C4-2B (cell line): ENCODE results near the gene UBXN7.

Experiments
- CTCF ChIP-seq: fragments of 450-650 bp; conservative IDR thresholded peaks from 2 replicates; pipeline ENCODE4 v1.5.1; 2017; ENCODE audit warnings: mild to moderate bottlenecking
- ZFX ChIP-seq: fragments of 450-650 bp; IDR thresholded peaks from 2 replicates; pipeline ENCODE4 v1.6.1; 2017

DNA sequence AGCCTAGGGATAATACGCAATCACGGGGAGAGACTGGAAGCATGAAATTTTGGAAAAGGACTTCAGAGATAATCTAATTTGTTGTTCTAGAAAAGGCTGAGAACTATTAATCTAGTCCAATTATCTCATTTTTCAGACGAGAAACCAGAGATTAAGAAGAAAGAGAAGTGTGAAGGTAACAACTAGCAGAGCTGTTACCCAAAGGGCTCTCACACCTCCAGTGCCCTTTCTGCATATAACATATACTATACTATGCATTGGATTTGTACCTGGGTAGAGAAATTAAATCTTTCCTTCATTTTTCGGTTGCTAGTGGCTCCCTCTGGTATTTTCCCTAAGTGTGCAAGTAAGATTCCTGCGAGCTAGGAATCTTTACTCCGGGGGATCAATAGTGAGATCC, 80.7 kb downstream of the UBXN7 start:
- TF ChIP-seq CTCF (no peak), ZFX (no peak)
